Measurements from ENCODE around the gene UPF3A.
"Not testable (repeated sequence)": the region's sequence is repeated elsewhere in the genome, so short reads cannot be mapped to it uniquely, and the experiment has no call there.

Gene UPF3A

DNA sequence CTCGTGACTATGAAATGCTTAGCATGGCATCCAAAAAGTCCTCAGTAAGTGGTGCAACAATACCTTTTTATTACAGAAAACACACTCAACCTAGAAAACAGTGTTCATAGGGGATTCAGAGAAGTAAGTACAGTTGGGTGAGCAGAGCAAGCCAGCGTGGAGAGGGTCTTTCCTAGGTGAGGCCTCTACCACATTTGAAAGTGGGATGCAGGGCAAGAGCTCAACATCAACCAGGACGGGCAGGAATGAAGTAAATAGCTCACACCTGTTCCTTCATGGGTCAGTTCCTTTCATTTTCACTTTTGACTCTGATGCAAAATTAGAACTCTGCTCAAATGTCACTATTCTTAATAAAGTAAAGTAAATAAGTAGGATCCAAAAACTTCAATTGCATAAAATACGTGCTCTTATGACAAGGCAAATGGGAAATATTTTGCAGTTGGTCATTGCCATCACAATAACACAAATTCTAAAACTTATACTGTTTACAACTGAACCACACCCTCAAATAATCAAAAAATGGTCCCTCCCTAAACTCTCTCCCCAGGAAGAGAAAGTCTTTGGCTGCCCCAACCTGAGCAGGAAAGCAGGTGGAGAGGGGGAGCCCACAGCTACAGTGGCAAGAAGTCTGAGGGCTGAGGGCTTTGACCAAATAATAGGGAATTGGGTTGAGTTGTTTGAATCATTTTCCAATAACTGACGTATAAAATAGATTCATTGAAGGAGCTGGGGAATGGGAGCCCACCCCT, 53.1 kb downstream of the UPF3A start:
- no peak for DNase-seq (ENCODE audit: low read depth in 2 of 2)

- DNase-seq (ENCODE audit: low read depth in 2 of 2), result not testable (repeated sequence)
Measured at GRCh38 chr13:114336457-114336856, 55.1 kb downstream of the UPF3A start.

- DNase-seq (ENCODE audit: low read depth in 2 of 2), result no peak
Measured at GRCh38 chr13:114338959-114339358, 57.6 kb downstream of the UPF3A start.

DNA sequence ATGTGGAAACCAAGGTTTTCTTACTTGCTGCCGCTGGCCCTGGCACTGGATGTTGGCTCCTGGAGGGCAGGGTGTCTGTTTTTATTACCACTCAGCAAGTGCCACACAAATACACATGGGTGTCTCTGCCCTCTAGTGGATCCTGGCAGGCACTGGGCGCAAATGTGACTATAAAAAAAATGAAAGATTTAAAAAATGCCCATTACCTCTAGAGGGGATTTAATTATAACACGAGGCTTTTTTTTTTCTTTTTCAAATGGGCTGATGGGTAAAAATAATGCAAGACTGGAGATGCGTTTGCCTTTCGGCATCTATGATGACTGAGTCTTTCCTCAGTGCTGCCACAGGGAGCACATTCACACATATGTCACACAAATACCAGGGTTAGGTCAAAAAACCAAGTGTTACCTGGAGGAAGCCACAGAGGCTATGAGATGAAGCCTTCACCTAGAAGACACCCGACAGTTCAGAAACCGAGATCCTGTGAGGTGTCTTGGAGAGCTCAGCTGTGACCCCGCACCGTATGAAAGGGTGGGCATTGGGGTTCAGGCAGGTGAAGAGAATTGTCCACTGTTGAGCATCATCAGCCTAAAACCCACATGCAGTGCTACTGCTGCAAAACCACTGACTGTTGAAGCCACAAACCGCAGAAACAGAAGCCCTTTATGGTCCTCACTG, 58.6 kb downstream of the UPF3A start:
- DNase-seq (ENCODE audit: low read depth in 2 of 2), result no peak

- DNase-seq (ENCODE audit: low read depth in 2 of 2), result no peak
Measured at GRCh38 chr13:114341003-114341777, 59.8 kb downstream of the UPF3A start.

DNA sequence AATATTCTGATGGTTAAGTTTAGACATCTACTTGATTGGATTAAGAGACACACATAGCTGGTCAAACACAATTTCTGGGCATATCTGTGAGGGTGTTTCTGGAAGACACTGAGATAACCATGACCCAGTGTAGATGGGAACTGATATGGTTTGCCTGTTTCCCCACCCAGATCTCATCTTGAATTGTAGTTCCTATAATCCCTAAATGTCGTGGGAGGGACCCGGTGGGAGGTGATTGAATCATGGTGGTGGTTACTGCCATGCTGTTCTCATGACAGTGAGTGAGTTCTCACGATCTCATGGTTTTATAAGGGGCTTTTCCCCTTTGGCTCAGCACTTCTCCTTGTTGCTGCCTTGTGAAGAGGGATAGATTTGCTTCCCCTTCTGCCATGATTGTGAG, 65.9 kb downstream of the UPF3A start:
- not testable (repeated sequence) for DNase-seq (ENCODE audit: low read depth in 2 of 2)

DNA sequence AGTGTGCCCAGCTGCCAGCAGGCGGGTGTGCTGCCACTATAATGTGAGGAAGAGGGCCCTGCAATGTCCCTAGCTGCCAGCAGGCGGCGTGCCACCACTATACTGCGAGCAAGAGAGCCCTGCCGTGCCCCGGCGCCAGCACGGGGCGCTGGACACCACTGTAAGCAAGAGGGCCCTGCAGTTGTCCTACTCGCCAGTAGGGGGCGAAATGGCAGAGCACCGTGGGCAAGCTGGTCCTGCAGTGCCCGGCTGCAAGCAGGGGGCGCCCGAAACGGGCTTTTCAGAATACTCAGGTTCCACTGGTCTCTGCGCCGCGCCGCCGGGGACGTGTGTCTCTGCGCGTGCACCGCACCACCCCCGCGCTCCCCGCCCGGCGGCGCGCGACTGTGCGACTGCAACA, 71.4 kb downstream of the UPF3A start:
- not testable (repeated sequence) for DNase-seq (ENCODE audit: low read depth in 2 of 2)

DNA sequence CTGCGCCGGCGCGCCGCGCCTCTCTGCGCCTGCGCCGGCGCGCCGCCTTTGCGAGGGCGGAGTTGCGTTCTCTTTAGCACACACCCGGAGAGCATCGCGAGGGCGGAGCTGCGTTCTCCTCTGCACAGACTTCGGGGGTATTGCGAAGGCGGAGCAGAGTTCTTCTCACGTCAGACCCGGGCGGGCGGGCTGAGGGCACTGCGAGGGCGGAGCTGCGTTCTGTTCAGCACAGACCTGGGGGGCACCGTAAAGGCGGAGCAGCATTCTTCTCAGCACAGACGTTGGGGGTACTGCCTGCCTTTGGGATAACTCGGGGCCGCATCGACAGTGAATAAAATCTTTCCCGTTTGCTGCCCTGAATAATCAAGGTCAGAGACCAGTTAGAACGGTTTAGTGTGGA, 72.0 kb downstream of the UPF3A start:
- not testable (repeated sequence) for DNase-seq (ENCODE audit: low read depth in 2 of 2)

All from stimulated activated CD4-positive, alpha-beta T cell treated with anti-CD3 and anti-CD28 coated beads, Interleukin-1b, Interleukin-23, amount 100 ng/mL, for 4 hours (primary cell).